ENCODE measurements around the gene NUMB.

DNA sequence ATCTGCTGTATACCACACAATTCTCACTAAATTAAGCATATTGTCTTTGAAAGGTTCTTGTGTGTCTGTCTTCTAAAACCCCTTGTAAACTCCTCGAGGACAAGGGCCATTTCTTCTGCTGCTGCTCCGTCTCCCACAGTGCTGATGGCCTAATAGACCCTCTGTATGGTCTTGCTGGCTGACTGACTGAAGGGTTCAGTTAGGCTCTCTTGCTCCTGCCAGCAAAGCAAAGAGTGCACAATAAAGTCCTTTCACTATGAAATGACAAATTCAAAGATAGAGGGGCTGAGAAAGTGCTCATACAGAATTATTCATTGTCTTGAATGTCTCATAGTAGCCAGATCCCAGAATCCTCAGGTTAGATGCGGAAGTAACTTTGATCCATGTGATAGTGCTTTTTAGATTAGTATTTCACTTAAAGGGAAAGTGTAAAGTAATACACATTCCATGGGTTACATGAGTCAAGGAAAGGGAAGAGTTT, 18.1 kb upstream of the NUMB start:
- TF ChIP-seq, protein P1, sequence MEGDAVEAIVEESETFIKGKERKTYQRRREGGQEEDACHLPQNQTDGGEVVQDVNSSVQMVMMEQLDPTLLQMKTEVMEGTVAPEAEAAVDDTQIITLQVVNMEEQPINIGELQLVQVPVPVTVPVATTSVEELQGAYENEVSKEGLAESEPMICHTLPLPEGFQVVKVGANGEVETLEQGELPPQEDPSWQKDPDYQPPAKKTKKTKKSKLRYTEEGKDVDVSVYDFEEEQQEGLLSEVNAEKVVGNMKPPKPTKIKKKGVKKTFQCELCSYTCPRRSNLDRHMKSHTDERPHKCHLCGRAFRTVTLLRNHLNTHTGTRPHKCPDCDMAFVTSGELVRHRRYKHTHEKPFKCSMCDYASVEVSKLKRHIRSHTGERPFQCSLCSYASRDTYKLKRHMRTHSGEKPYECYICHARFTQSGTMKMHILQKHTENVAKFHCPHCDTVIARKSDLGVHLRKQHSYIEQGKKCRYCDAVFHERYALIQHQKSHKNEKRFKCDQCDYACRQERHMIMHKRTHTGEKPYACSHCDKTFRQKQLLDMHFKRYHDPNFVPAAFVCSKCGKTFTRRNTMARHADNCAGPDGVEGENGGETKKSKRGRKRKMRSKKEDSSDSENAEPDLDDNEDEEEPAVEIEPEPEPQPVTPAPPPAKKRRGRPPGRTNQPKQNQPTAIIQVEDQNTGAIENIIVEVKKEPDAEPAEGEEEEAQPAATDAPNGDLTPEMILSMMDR (IDR thresholded peaks at IDR 0.05; ENCODE audit: low read depth, low read length), result no peak
- no peak for TF ChIP-seq EZH2phosphoT487 (IDR thresholded peaks at IDR 0.05; ENCODE audit: low read depth)

Data from OCI-LY3 (cell line).